Breast epithelium (tissue), 4 donors: Measurements from ENCODE around the gene TUBA3C. TPM values are rescaled to one million over a fixed set of nuclear protein-coding genes. Genes with fewer than 3 reads are reported as not detected.
A peak's percentile ranks its signal among the peaks of the same experiment; 100 is the strongest.

Experiments
- DNase-seq, 2 donors: peaks; one replicate each; pipeline ENCODE4 v3.0.0-alpha.2; 2019; ENCODE audit warnings: low spot score in 2 of 2
- H3K27ac ChIP-seq, 2 donors: fragments of 200-600 bp; sonication (generic) in 1 of 2; one replicate each; pipeline ENCODE4 v1.5.1; 2016 to 2019; ENCODE audit warnings: mild to moderate bottlenecking in 1 of 2
- H3K27me3 ChIP-seq, 2 donors: fragments of 200-600 bp; sonication (generic) in 1 of 2; one replicate each; pipeline versions ENCODE4 v1.5.1 to v1.6.0; 2017 to 2019; ENCODE audit warnings: control low read depth in 1 of 2, mild to moderate bottlenecking in 1 of 2
- H3K36me3 ChIP-seq: fragments of 200-600 bp; one replicate; pipeline ENCODE4 v1.5.1; 2019
- H3K4me1 ChIP-seq, 2 donors: fragments of 200-600 bp; sonication (generic); one replicate each; pipeline ENCODE4 v1.5.1; 2016 to 2019; ENCODE audit warnings: control low read depth in 1 of 2
- H3K4me3 ChIP-seq, 3 donors: fragments of 200-600 bp; sonication (generic); 1 replicate in 2 of 3; 2 replicates in 1 of 3; pipeline ENCODE4 v1.5.1; 2016 to 2019; ENCODE audit warnings: mild to moderate bottlenecking in 3 of 3, moderate library complexity in 2 of 3
- H3K9me3 ChIP-seq, 2 donors: fragments of 200-600 bp; sonication (generic) in 1 of 2; one replicate each; pipeline ENCODE4 v1.5.1; 2016 to 2019; ENCODE audit warnings: control low read depth in 1 of 2
- POLR2A ChIP-seq: fragments of 450-650 bp; IDR thresholded peaks from one replicate; pipeline ENCODE4 v1.6.1; 2016; ENCODE audit warnings: antibody characterized with exemption, mild to moderate bottlenecking, moderate library complexity
- POLR2AphosphoS5 ChIP-seq, 3 donors: sonication (generic); formaldehyde crosslinking; IDR thresholded peaks; one replicate each; pipeline ENCODE4 v1.6.1; 2017; ENCODE audit warnings: antibody characterized with exemption in 3 of 3
- intact Hi-C: fragments of 100-400 bp; cut with DNase I; formaldehyde crosslinking; loops from one replicate; pipeline ENCODE4 v1.15.1; 2023; ENCODE audit warnings: low total_unique reads
- total RNA-seq, 3 donors: library from RNA; depleted of rRNA; stranded (reverse); fragments of >200 nt; gene quantifications; one replicate each; pipeline ENCODE4 v1.1.0, GENCODE V29; 2016
- TF ChIP-seq, protein P1 (sequence below), 3 donors: fragments of 450-650 bp; IDR thresholded peaks; one replicate each; pipeline ENCODE4 v1.5.1; 2016 to 2017; ENCODE audit warnings: antibody characterized with exemption in 3 of 3, mild to moderate bottlenecking in 3 of 3, moderate library complexity in 3 of 3

The TUBA3C gene
- total RNA-seq, 3 donors from 2014 or later = not detected

DNA sequence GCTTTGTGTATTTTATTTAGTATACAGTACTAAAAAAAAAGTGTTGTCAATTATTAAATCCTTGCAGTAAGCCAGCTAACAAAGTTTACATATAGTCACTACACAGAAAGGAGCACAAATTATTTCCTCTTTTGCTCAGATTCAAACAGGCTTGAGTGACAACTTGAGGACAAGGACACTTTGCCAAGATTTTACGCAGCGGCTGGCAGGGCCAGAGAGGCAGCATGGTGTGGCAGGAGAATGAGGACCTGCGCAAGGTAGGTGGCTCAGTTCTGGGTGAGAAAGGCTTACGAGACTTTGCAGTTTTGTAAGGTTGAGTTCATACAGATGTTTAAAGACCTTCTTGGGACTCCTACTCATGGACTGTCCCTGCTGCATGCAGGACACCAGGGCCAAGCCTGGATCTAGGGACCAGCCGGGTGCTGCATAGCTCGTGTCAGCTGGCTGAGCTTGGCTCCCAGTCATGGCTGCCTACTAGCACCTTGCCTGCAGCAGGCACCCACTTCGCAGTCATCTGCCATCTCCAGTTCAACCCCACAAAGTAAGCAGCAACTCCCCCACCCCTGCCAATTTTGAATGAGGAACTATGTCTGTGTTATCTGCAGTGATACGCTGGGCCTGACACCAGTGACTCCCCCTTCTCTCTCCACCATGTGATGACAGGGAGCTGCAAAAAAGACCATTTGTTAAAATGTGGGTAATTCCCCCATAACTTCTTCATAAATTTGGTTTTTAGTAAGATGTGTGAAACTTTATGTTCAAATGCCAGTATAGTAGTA lies 3.7 kb upstream of the TUBA3C start:
- Histone ChIP-seq H3K4me3 (no peak overlapping the region), H3K27me3 (no peaks in the 10 kb centered on the region), H3K4me1 (no peaks in the 10 kb centered on the region), H3K9me3 (no peaks in the 10 kb centered on the region), H3K36me3 (no peaks in the 10 kb centered on the region), H3K27ac (no peak overlapping the region)
- no peak for TF ChIP-seq POLR2AphosphoS5 (IDR thresholded peaks at IDR 0.05)
- TF ChIP-seq, protein P1, sequence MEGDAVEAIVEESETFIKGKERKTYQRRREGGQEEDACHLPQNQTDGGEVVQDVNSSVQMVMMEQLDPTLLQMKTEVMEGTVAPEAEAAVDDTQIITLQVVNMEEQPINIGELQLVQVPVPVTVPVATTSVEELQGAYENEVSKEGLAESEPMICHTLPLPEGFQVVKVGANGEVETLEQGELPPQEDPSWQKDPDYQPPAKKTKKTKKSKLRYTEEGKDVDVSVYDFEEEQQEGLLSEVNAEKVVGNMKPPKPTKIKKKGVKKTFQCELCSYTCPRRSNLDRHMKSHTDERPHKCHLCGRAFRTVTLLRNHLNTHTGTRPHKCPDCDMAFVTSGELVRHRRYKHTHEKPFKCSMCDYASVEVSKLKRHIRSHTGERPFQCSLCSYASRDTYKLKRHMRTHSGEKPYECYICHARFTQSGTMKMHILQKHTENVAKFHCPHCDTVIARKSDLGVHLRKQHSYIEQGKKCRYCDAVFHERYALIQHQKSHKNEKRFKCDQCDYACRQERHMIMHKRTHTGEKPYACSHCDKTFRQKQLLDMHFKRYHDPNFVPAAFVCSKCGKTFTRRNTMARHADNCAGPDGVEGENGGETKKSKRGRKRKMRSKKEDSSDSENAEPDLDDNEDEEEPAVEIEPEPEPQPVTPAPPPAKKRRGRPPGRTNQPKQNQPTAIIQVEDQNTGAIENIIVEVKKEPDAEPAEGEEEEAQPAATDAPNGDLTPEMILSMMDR (IDR thresholded peaks at IDR 0.05) = no peak
- TF ChIP-seq POLR2A = no peak
- peak in 1 of 2 donors; percentile 11 for DNase-seq
- intact Hi-C loops = no loop called here

DNA sequence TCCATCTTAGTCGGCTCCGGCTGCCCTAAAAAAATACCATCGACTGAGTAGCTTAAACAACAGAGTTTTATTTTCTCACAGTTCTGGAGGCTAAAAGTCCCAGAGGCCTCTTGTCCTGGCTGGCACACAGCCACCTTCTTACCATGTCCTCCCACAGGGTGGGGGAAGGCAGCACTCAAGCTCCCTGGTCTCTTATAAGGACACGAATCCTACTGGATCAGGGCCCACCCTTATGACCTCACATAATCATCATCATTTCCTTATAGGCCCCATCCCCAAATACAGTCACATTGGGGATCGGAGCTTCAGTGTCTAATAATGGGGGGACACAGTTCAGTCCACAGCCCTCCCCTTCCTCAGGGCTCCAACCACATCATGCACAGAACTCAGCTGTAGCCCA lies 2.6 kb upstream of the TUBA3C start:
- peak in 1 of 2 donors; percentile 15 for DNase-seq

DNA sequence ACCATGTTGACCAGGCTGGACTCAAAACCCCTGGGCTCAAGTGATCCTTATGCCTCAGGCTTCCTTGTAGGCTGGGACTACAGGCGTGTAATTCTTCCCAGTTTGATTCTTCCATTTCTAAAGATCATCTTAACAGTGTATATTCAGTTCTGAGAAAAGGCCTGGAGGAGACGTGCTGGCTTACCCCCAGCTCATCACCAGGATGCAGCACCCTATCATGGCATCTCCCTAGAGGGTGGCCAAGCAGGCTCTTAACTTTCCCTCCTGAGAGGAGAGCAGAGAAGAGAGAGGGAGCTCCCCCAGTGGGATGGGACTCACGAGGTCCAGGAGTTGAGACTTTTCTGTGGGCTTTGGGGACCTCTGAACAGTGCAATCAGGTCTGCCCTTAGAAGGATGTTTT lies 2.1 kb upstream of the TUBA3C start:
- DNase-seq = no peak
- Histone ChIP-seq H3K4me1 (no peaks in the 10 kb centered on the region), H3K27ac (no peak overlapping the region), H3K4me3 (no peak overlapping the region), H3K9me3 (no peaks in the 10 kb centered on the region), H3K36me3 (no peaks in the 10 kb centered on the region), H3K27me3 (no peaks in the 10 kb centered on the region)
- TF ChIP-seq POLR2AphosphoS5 (IDR thresholded peaks at IDR 0.05) (no peak), POLR2A (no peak)
- TF ChIP-seq, protein P1 (IDR thresholded peaks at IDR 0.05) = no peak
- intact Hi-C loops = no loop called here

More for the DNA sequence above, 2.6 kb upstream of the TUBA3C start:
- TF ChIP-seq POLR2AphosphoS5 (IDR thresholded peaks at IDR 0.05) (no peak), POLR2A (no peak)
- TF ChIP-seq, protein P1 (IDR thresholded peaks at IDR 0.05) = no peak
- Histone ChIP-seq H3K27ac (no peak overlapping the region), H3K4me3 (no peak overlapping the region), H3K9me3 (no peaks in the 10 kb centered on the region), H3K36me3 (no peaks in the 10 kb centered on the region), H3K27me3 (no peaks in the 10 kb centered on the region), H3K4me1 (no peaks in the 10 kb centered on the region)
- intact Hi-C loops = no loop called here

DNA sequence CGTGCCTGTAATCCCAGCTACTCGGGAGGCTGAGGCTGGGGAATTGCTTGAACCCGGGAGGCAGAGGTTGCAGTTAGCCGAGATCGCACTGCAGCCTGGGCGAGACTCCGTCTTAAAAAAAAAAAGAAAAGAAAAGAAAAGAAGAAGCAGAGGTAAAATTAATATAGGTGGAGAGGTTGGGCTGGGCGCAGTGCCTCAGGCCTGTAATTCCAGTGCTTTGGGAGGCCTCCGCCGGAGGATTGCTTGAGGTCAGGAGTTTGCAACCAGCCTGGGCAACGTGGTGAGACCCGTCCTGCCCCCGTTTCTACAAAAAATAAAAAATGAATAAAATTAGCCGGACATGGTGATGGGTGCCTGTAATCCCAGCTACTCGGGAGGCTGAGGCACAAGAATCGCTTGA lies 912 bp upstream of the TUBA3C start:
- H3K27me3 ChIP-seq = no peaks in the 10 kb centered on the region
- H3K36me3 ChIP-seq = no peaks in the 10 kb centered on the region
- DNase-seq = peak in 1 of 2 donors; percentile 2
- TF ChIP-seq, protein P1 (IDR thresholded peaks at IDR 0.05) = no peak
- no peak for TF ChIP-seq POLR2A
- TF ChIP-seq POLR2AphosphoS5 (IDR thresholded peaks at IDR 0.05) = no peak
- intact Hi-C loops = no loop called here
- H3K9me3 ChIP-seq = no peaks in the 10 kb centered on the region
- H3K27ac ChIP-seq = no peak overlapping the region
- no peak overlapping the region for H3K4me3 ChIP-seq
- H3K4me1 ChIP-seq = no peaks in the 10 kb centered on the region

DNA sequence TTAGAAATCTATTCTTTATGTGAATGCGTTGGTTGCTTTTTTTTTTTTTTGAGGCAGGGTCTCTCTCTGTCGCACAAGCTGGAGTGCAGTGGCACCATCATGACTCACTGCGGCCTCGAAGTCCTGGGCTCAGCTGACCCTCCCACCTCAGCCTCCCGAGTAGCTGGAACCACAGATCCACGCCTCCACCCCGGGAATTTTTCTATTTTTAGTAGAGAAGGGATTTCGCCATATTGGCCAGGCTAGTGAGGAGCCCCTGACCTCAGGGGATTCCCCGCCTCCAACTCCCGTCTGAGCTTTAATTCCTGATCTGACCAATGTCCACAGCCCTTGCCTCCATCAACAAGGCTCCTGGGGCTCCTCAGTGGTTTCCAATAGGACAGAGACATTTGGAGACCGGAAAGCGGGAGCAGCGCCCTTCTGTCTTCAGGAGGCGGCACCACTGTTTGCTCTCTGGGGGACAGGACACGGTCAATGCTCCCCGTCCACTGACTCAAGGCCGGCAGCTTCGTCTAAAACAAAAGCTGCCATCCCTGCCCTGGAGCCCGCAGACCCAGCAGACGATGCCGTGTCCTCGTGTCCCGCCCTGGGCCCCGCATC lies 503 bp downstream of the TUBA3C start:
- Histone ChIP-seq H3K9me3 (no peaks in the 10 kb centered on the region), H3K27me3 (no peaks in the 10 kb centered on the region), H3K4me3 (no peak overlapping the region), H3K4me1 (no peaks in the 10 kb centered on the region), H3K36me3 (no peaks in the 10 kb centered on the region), H3K27ac (no peak overlapping the region)
- TF ChIP-seq POLR2A (no peak), POLR2AphosphoS5 (IDR thresholded peaks at IDR 0.05) (no peak)
- TF ChIP-seq, protein P1 (IDR thresholded peaks at IDR 0.05) = no peak
- DNase-seq = peak in 1 of 2 donors; percentile 7
- intact Hi-C loops = no loop called here
